Right hindlimb (tissue), 1 donor: ENCODE data around the gene PIGL.
A peak's percentile ranks its signal among the peaks of the same experiment; 100 is the strongest.

Experiments
- DNase-seq: peaks from one replicate; pipeline ENCODE4 v3.0.0-alpha.2; 2018

The PIGL gene

GRCh38 chr17:16354585-16354984 is 137.6 kb downstream of the PIGL start:
- no peak for DNase-seq

GRCh38 chr17:16358394-16358793 is 141.4 kb downstream of the PIGL start:
- no peak for DNase-seq

- no peak for DNase-seq
Observed at GRCh38 chr17:16361874-16362273, 144.9 kb downstream of the PIGL start.

- DNase-seq = peak; percentile 70
Observed at GRCh38 chr17:16363749-16364536, 146.9 kb downstream of the PIGL start.

- no peak for DNase-seq
Observed at GRCh38 chr17:16364625-16365024, 147.6 kb downstream of the PIGL start.

- DNase-seq = no peak
Observed at GRCh38 chr17:16371742-16372141, 154.7 kb downstream of the PIGL start.

- no peak for DNase-seq
Observed at GRCh38 chr17:16374146-16374938, 157.3 kb downstream of the PIGL start.
